ENCODE data around the gene KIF25.

The KIF25 gene

DNA sequence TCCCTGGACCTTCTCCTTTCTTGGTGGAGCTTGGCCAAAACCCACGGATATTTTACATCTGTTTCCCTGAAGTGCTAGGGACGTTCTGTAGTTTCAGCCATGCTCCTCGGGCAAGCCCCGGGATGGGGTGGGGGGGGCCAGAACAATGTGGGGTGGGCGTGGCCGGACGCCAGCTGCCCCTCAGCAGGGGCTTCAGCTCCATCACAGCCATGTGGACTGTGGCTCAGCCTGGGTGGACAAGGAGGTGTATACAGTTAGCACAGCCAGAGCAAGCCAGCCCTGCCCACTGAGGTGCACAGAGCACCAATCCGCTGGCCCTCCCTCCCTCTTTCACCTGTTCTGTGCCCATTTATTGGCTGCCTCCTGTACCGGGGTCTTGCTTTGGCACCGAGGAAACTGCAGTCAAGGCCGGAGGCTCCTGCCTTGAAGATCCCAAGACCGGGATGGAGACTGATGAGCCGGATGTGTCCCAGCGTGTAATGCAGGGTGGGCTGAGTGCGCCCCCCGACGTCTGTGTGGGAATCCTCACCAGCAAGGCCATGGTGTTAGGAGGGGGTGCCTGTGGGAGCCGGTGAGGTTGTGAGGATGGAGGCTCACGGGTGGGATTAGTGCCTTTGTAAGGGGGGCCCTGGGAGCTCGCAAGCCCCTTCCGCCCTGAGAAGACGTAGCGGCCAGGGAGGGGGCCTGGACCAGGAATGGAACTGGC, 53.6 kb downstream of the KIF25 start:
- DNase-seq (ENCODE audit: low spot score), result peak; percentile 18

DNA sequence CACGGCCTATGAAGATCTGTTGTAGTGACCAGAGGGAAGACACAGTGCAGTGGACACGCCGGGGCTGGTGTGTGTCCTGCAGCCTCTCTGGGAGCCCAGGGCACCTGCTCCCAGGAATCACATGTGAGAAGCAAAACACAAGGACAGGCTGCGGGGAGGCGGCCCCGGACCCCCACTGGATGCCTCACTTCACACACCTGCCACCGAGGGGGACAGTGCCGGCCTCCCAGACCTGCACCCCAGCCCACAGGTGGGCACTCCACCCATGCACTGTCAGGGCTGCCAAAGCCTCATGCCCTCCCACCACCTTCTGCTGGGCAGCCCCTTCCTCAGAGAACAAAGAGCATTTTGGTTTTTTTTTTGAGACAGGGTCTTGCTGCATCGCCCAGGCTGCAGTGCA, 54.2 kb downstream of the KIF25 start:
- no peak for DNase-seq (ENCODE audit: low spot score)

DNA sequence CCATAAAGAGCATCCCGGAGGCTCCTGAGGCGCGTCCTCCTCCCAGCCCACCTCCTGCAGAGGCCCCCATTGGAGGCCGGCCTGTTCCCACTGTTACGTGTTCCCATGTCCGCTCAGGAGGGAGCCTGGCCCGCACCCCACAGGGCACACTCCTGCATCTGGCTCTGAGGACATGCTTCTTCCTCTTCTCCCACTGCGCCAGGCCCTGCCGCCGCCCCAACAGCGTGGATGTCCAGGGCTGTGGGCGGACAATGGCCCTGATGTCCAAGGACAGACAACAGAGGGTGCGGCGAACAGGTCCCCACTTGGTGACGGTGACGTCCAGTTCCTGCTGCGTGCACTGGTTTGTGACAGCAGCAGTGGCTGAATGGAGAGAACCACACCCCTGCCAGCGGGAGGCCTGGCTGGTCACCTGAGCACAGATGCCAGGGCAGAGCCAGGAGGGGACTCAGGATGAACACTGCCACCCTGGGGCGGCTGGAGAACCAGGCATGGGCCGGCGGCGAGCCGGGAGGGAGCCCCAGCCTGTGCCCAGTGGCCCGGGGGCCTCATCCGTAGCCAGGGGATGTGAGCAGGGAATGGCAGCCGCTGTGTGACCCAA, 54.9 kb downstream of the KIF25 start:
- DNase-seq (ENCODE audit: low spot score), result no peak

DNA sequence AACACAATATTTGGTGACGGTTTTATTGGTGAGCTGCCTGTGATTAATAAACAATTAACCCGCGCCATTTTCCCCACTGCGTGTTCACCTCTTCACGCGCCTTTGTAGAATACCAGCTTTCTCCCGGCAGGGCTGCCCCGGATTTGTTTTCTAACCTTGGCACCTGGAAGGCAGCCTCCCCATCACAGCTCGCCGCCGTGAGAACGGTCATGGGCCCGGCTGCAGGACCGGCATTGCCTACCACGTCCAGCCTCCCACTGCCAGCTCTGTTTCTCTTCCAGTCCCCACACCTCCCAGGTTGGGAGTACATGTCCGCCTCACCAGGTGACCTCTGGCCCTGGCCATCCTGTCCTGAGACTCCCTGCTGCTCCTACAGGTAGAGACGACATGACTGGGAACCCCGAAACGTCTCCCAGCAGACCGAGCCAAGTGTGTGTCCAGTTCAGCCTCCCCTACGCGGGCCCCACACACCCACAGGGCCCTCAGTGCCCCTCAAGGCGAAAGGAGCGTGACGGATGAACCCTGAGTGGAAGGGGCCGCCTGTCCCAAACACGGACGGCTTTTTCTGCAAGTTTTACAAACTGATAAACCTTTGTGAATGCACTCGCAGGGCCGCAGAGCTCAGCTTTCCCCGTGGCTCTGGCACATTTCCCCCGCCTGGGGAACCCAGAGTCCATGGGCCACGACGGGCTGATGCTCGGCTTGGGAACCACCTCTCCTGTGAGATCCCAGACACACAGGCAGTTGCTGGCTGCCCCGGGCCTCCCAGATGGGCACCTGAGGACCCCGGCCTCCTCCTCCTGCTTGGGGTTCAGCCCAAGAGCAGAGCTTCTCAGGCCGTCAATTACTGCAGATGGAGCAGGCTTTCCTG, 55.9 kb downstream of the KIF25 start:
- DNase-seq (ENCODE audit: low spot score), result no peak

- no peak for DNase-seq (ENCODE audit: low spot score)
Observed at GRCh38 chr6:168053957-168054471, 56.5 kb downstream of the KIF25 start.

- DNase-seq (ENCODE audit: low spot score), result no peak
Observed at GRCh38 chr6:168054765-168055560, 57.5 kb downstream of the KIF25 start.

- no peak for DNase-seq (ENCODE audit: low spot score)
Observed at GRCh38 chr6:168055696-168056489, 58.4 kb downstream of the KIF25 start.

DNA sequence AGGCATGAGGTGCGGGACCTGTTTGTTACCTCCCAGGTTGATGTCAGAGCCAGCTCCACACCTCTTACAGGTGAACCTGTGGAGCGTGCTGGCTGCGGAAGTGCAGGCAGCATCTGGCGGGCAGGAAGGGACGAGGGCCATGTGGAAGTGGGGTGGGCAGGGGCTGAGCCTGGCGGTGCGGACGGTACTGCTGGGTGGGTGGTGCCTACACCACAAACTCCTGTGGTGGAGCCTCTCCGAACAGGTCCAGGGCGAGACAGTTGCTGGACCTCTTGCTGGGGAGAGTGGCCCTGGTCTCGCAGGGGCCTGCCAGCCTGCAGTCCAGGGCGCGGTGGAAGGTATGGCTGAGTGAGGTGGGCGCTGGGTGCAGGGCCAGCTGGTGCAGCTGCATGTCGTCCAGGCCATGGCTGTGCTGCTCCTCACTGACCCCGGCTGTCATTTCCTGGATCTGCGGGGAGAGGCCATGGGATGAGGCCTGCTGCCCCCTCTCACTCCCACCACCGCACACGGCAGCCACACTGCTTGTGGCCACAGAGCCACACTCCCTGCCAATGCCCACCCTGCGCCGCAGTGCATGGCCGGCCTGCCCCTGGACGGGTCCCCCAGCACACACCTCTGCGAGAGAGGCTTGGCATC, 59.5 kb downstream of the KIF25 start:
- DNase-seq (ENCODE audit: low spot score), result no peak

- no peak for DNase-seq (ENCODE audit: low spot score)
Observed at GRCh38 chr6:168057836-168058235, 60.4 kb downstream of the KIF25 start.

GRCh38 chr6:168058691-168059551, 61.5 kb downstream of the KIF25 start:
- DNase-seq (ENCODE audit: low spot score), result no peak

DNA sequence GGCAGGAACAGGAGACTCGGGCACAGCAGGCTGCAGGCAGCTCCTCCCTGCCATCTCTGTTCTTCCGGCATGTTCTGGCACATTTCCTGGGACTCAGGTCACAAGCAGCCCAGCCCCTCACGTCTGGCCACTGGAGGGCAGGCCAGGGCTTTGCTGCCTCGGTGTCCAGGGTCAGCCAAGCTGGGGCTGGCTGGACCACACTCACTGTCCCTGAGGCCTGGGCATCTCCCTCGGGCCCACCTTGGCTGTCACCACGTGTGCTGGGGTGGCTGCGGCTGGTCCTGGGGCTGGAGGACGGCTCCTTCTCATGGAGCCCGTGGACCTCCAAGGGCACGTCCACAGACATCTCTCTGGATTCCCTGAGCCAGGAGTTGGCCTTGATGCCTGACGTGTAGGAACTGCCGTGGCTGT, 63.1 kb downstream of the KIF25 start:
- peak; percentile 75 for DNase-seq (ENCODE audit: low spot score)

DNA sequence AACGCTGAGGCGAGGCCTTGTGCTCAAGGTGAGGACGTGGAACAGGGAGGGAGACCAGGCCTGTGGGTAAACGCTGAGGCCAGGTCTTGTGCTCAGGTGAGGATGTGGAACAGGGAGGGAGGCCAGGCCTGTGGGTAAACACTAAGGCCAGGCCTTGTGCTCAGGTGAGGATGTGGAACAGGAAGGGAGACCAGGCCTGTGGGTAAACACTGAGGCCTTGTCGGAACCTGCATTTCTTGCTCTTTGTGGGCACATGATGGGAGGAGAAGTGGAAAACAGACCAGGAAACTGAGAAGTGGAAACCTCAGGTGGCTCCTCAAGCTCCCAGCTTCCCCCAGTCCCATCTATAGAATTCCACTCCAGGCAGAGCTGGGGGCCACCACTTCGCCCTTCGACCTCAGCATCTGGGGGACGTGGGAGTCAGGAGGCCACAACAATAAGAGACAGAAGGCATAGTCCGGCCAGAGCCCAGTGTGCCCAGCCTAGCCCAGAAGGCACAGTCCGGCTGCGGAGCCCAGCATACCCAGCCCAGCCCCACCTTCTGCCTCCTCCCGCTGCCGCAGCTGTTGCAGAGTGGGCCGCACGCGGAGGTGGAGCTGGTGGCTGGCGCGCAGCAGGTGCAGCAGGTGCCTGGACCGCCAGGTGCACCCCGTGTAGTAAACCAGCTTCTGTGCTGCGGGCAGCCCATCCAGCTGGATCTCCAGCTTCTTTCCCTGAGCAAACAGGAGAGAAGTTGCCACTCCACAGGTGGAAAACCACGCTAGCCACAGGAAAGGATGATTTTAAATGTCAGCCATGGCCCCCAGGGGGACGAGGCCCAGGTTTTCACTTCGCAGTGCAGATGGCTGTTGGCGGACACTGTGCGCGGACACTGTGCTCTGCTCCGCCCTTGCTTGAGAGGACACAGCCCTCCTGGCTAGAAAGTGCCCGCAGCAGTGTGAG, 64.1 kb downstream of the KIF25 start:
- no peak for DNase-seq (ENCODE audit: low spot score)

GRCh38 chr6:168062346-168063289, 65.1 kb downstream of the KIF25 start:
- no peak for DNase-seq (ENCODE audit: low spot score)

GRCh38 chr6:168063431-168063830, 66.0 kb downstream of the KIF25 start:
- no peak for DNase-seq (ENCODE audit: low spot score)

GRCh38 chr6:168064226-168064807, 66.8 kb downstream of the KIF25 start:
- DNase-seq (ENCODE audit: low spot score), result no peak

DNA sequence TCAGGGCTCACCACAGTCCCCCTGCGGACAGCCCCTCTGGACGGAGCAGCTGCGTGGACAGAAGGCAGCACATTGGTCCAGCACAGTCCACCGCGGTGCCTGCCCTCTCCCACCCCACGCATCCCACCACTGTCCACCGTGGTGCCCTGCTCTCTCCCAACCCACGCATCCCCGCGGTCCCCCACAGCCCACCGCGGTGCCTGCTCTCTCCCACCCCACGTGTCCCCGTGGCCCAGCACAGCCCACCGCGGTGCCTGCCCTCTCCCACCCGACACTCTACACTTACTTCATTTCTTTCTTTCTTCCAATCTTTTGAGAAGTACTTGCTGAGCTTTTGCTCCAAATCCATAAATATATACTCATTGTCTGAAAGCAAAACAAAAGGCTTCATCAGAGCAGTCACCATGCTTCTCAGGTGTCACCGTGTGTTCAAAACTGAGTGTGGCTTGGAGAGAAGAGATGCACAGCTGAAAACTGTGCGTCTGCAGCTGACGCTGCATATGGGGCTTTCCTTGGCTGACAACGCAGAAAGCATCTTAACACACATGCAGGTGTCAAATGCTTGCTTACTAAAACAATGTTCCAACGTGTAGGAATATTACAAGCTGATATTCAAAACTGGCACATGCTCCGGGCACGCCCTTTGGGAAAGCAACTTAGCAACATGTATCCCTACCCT, 69.7 kb downstream of the KIF25 start:
- no peak for DNase-seq (ENCODE audit: low spot score)

Data from AG08395 (cell line).